Activated naive CD8-positive, alpha-beta T cell treated with anti-CD3 and anti-CD28 coated beads, Interleukin-2, amount 50 U/mL, for 24 hours (primary cell): Measurements from ENCODE around the gene SUPV3L1.

Experiments
- ATAC-seq: fragments of 150-1000 bp; cut with Tn5 transposase; one replicate; pipeline ENCODE4 v1.10.0; 2021
- DNase-seq: peaks from one replicate; pipeline ENCODE4 v3.0.0; 2021
- H3K27ac Mint-ChIP-seq: one replicate; pipeline ENCODE4 v1.8.0; 2021; ENCODE audit warnings: mild to moderate bottlenecking, mixed read lengths
- H3K27me3 Mint-ChIP-seq: one replicate; pipeline ENCODE4 v1.8.0; 2021; ENCODE audit warnings: mixed read lengths
- H3K36me3 Mint-ChIP-seq: one replicate; pipeline ENCODE4 v1.8.0; 2021; ENCODE audit warnings: low read depth, mixed read lengths
- H3K4me1 Mint-ChIP-seq: one replicate; pipeline ENCODE4 v1.8.0; 2021; ENCODE audit warnings: mixed read lengths
- H3K4me3 Mint-ChIP-seq: one replicate; pipeline ENCODE4 v1.8.0; 2021; ENCODE audit warnings: mild to moderate bottlenecking, moderate library complexity, mixed read lengths
- H3K9me3 Mint-ChIP-seq: one replicate; pipeline ENCODE4 v1.8.0; 2021; ENCODE audit warnings: mixed read lengths

The SUPV3L1 gene

DNA sequence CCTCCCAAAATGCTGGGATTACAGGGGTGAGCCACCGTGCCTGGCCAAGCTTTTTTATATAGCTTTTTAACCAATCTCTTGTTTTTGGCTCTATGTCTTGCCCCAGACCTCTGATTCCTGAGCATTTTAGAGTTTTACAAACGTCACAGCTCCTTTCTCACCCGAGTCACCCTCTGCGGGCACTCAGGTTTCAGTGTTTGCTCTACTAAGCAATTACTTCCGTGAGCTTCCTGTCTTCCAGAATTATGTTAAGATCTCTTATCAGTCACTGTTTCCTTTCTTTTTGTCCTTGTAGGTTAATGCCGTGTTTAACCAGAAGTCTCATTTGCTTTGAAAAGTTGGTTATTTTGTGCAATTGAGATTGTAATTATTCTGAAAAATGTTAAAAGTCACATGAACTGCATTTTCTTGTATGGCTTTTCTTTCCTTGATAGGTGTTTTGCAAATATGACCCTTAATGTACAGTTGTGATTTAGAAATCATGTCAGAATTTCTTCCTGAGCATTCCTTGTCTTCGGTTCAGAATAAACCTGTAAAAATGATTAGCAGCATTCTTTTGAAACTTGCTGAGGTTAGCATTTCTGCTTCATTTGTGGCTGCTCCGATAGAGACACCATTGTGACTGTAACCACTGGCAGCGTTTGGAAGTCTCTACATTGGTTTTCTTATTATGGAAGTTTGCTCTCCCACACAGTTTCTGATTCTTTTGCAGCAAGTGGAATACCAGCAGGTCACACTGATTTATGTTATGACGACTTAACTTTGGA is 35.6 kb downstream of the SUPV3L1 start:
- Mint-ChIP-seq H3K27me3 (peaks cover 3% of the 10 kb centered on the region), H3K4me3 (peak overlapping the region; percentile 60), H3K9me3 (no peaks in the 10 kb centered on the region), H3K36me3 (no peaks in the 10 kb centered on the region), H3K27ac (no peak overlapping the region), H3K4me1 (peaks cover 25% of the 10 kb centered on the region)
- peak; percentile 67 for ATAC-seq
- no peak for DNase-seq

DNA sequence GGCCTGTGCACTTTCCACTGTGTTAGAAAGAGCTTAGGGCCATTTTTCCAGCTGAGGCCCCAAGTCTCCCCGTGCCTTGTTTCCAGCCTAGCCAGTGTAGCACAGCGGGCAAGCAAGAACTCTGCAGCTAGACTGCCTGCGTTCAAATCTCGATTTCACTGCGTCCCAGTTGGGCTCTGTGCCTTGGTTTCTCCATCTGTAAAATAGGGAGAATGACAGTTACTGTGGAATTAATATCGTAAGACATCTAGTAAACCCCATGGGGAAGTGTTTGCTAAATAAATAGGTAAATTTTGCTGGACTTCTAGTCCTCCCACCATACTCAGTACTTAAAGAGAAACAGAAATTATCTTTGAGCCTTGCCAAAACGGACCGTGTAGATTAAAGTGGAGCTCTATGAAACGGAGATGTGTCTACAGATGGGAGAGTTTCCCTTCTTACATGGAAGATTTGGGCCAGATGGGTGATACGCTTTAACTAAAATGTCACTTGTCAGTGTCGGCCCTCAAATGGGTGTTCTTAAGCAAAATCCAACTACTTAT is 36.6 kb downstream of the SUPV3L1 start:
- H3K4me3 Mint-ChIP-seq: no peak overlapping the region
- DNase-seq: no peak
- H3K4me1 Mint-ChIP-seq: peaks cover 28% of the 10 kb centered on the region
- H3K9me3 Mint-ChIP-seq: no peaks in the 10 kb centered on the region
- H3K36me3 Mint-ChIP-seq: no peaks in the 10 kb centered on the region
- no peak overlapping the region for H3K27ac Mint-ChIP-seq
- no peak for ATAC-seq
- peaks cover 3% of the 10 kb centered on the region for H3K27me3 Mint-ChIP-seq

DNA sequence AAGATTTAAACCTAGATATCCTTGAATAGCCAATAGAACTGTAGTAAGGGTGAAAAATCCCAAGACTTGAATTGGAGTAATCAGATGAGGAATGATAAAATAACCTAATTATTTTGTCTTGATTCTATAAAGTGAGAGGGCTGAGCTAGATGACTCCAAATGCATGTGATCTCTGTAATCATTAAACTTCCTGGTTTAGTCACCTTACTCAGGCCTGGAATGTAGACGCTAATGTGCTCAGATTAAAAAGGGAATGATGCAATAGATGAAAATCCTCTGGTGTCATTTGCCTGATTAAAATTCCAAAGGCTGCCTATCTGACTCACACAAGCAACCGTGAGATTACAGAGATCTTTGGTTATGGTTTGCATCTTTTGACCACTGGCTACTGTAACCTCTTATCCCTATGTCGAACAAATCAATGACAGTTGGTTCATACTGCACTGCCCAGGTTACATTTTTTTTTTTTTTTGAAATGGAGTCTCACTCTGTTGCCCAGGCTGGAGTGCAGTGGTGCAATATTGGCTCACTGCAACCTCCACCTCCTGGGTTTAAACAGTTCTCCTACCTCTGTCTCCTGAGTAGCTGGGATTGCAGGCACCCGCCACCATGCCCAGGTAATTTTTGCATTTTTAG is 37.2 kb downstream of the SUPV3L1 start:
- H3K36me3 Mint-ChIP-seq: no peaks in the 10 kb centered on the region
- ATAC-seq (no peak), DNase-seq (no peak)
- no peaks in the 10 kb centered on the region for H3K9me3 Mint-ChIP-seq
- H3K27me3 Mint-ChIP-seq: peaks cover 3% of the 10 kb centered on the region
- H3K4me3 Mint-ChIP-seq: no peak overlapping the region
- H3K27ac Mint-ChIP-seq: no peak overlapping the region
- H3K4me1 Mint-ChIP-seq: peaks cover 33% of the 10 kb centered on the region

DNA sequence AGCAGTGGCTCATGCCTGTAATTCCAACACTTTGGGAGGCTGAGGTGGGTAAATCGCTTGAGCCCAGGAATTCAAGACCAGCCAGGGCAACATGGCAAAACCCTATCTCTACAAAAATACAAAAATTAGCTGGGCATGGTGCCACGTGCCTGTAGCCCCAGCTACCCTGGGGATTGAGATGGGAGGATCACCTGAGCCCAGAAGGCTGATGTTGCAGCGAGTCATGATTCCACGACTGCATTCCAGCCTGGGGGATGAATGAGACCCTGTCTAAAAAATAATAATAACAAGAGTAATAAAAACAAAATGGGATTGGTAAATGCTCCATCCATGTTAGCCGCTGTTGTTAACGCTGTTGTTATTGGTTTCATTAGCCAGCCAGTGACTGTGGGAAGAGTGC is 38.8 kb downstream of the SUPV3L1 start:
- Mint-ChIP-seq H3K36me3 (no peaks in the 10 kb centered on the region), H3K9me3 (no peaks in the 10 kb centered on the region), H3K4me3 (no peak overlapping the region), H3K27ac (no peak overlapping the region), H3K27me3 (peaks cover 3% of the 10 kb centered on the region), H3K4me1 (peaks cover 39% of the 10 kb centered on the region)
- ATAC-seq: no peak
- DNase-seq: no peak

DNA sequence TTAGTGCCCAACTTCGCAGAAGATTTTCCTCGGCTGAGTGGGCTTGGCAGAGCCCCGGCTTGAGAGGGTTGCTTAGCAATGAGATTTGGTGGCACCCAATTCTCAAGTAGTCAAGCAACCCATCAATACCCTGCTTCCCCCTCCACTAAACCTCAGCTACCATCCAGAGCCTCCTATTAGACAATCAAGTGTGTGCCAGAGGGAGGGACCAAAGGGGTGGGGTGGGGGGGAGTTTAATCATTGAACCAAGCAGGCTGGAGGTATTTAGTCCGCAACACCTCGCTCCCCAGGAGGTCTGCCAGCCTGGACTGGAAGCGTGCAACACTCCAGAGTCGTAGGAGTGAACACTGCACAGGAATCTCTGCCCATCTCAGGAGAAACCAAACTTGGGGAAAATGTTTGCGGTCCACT is 40.0 kb downstream of the SUPV3L1 start, which contains the start of gene HKDC1:
TSS of gene HKDC1 (plus strand) at position 292 of the 411 bp plus-strand sequence. CDS start at position 396, 104 bp downstream.
- Mint-ChIP-seq H3K27me3 (peaks cover 3% of the 10 kb centered on the region), H3K4me3 (no peak within 1 kb of the TSS), H3K4me1 (peaks cover 35% of the 10 kb centered on the region), H3K27ac (peak within 1 kb of the TSS; percentile 13), H3K9me3 (no peaks in the 10 kb centered on the region), H3K36me3 (no peaks in the 10 kb centered on the region)
- ATAC-seq (no peak), DNase-seq (no peak)

DNA sequence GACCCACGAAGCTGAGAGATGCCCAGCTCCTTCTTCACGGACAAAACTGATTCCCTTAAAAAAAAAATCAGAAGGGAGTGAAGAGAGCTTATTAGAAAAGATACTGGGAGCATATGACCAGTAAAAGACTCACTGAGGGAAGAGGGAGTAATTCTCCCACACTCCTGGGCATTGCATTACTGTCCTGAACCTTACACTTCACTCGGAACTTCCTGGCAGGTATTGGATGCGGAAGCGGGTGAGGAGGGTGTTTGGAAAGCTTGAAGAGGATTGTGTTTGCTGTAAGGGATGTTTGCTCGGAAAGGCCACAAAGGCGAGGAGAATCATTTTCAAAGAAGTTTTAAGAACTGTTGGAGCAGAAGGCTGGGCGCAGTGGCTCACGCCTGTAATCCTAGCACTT is 40.5 kb downstream of the SUPV3L1 start:
- DNase-seq (no peak), ATAC-seq (no peak)
- H3K4me1 Mint-ChIP-seq: peaks cover 36% of the 10 kb centered on the region
- H3K4me3 Mint-ChIP-seq: no peak overlapping the region
- H3K27me3 Mint-ChIP-seq: peaks cover under 1% of the 10 kb centered on the region
- no peak overlapping the region for H3K27ac Mint-ChIP-seq
- no peaks in the 10 kb centered on the region for H3K9me3 Mint-ChIP-seq
- H3K36me3 Mint-ChIP-seq: no peaks in the 10 kb centered on the region

DNA sequence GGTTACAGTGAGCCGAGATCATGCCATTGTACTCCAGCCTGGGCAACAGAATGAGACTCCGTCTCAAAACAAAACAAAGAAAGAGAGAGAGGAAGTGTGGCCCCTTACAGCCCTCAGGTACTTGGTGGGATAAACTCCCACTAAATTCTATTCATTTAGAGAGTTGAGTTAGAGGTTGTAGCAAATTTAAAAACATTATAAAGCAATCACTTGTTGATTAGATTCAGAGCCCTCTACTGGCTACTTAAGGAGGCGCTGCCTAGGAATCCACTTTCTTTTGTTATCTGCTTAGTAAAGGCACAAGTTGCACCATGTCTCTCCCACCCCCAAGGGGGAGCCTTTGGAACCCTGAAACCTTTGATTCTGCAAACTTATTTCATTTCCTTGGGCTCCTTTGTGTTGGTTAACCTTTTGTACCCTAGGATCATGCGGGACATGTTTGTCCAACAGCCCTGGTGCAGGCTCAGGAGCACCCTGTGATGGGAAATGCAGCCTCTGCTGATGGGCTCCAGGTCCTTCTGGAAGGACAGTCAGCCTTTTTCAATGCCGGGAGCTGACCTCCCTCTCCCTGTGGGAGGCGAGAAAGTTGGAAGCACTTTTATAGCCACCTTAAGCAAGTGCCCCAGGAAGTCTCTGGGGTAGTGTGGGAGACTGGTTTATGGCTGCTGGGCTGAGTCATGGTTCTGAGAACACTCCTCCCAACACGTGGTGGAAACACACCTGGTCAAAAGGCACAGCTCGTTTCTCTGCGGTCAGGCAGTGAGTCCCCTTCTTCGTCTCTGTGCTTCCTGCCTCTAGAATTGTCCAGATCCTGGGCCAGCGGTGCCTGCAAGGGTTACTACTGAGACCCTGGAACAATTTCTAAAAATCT is 42.4 kb downstream of the SUPV3L1 start:
- peaks cover 34% of the 10 kb centered on the region for H3K4me1 Mint-ChIP-seq
- ATAC-seq (peak; percentile 97), DNase-seq (peak; percentile 78)
- no peaks in the 10 kb centered on the region for H3K9me3 Mint-ChIP-seq
- no peaks in the 10 kb centered on the region for H3K36me3 Mint-ChIP-seq
- H3K27ac Mint-ChIP-seq: peak overlapping the region; percentile 88
- H3K27me3 Mint-ChIP-seq: no peaks in the 10 kb centered on the region
- peak overlapping the region; percentile 65 for H3K4me3 Mint-ChIP-seq

DNA sequence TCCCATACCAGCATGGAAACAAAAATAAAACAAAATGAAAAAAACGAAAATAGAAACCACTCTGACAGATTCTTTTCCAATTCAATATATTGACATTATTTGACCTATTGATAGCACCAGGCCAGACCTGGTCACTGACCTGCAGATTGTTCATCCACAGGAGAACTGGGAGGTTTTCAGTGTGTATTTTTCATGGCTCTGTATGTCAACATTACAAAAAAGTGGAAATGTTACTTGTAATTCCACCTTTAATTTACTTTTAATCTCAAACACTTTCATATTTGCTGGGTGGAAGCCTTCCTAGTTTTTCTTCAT is 43.0 kb downstream of the SUPV3L1 start:
- no peak for ATAC-seq
- Mint-ChIP-seq H3K27me3 (no peaks in the 10 kb centered on the region), H3K36me3 (no peaks in the 10 kb centered on the region), H3K4me1 (peaks cover 40% of the 10 kb centered on the region), H3K9me3 (no peaks in the 10 kb centered on the region), H3K4me3 (peak overlapping the region; percentile 65), H3K27ac (peak overlapping the region; percentile 88)
- DNase-seq: no peak

DNA sequence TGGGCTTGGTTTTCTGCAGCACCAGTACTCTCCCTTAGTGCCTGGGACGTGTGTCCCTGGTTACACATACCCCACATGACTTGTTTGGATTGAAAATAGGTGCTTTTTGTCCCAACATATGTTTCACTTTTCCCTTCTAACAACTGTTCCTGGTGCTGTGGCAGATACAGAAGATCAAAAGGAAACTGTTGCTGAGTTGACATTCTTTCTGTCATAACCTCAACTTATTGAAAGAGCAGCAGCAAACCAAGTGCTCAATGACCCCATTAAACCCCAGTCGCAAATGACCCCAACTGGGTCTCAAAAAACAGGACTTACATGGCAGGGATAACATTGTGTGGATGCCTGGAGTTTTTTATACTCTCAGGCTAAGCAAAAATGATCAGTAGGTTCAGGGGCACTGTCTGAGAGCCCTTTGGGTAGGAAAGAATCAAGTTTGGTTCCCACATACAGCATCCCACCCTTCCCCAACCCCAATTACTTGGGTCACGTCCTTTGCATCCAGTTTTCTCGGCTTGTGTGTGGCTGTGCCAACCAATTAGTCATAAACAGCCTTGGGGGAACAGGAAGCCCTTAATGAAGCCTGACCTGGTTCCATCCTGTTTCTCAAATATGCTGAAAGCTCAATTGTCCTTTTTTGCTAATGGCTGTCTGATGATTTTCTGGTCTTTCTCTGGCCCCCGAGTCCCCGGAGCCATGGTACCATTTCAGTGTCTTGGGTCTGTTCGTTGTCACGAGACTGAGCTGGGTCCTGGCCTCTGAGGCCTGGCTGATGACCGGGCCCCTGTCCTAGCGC is 45.0 kb downstream of the SUPV3L1 start:
- DNase-seq (no peak), ATAC-seq (no peak)
- H3K4me3 Mint-ChIP-seq: no peak overlapping the region
- H3K27ac Mint-ChIP-seq: peak overlapping the region; percentile 16
- no peaks in the 10 kb centered on the region for H3K9me3 Mint-ChIP-seq
- no peaks in the 10 kb centered on the region for H3K27me3 Mint-ChIP-seq
- peaks cover 60% of the 10 kb centered on the region for H3K4me1 Mint-ChIP-seq
- H3K36me3 Mint-ChIP-seq: no peaks in the 10 kb centered on the region

DNA sequence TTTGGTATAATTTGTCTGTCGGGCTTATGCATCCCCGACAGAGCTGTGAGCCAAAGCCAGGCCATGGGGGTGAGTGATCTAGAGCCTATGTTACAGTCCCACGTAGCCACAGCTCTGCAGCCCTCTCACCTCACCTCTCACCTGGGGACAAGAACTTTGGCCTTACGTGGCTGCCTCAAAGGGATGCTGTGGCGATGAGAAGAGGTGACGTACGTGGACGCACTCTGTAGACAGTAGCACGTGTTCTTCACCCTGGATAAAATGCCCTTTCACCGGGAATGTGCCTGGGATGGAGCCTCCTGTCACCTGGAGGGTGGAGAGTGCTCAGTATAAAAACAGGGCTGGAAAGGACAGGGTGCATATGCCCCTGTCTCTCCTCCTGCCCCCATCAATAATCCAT is 45.6 kb downstream of the SUPV3L1 start:
- no peak for DNase-seq
- ATAC-seq: no peak
- Mint-ChIP-seq H3K9me3 (no peaks in the 10 kb centered on the region), H3K4me3 (no peak overlapping the region), H3K4me1 (peaks cover 60% of the 10 kb centered on the region), H3K27ac (no peak overlapping the region), H3K27me3 (no peaks in the 10 kb centered on the region), H3K36me3 (no peaks in the 10 kb centered on the region)

DNA sequence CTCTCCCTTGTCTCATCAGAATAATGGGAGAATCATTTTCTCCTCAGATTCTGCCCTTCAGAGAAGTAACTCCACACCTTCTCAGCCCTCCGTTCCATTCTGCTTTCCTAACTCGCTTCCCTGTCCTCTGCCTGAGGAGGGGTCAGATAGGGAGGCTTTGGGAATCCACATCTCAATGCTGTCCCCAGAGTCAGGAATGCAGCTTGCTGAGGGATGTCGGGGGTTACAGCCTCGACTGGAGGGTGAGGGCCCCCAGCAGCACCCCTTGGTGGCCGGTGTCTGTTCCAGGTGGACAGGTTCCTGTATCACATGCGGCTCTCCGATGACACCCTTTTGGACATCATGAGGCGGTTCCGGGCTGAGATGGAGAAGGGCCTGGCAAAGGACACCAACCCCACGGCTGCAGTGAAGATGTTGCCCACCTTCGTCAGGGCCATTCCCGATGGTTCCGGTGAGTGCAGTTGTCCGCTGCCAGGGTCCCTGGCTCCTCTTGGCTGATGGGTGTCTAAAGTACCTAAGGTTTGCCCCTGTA is 47.0 kb downstream of the SUPV3L1 start:
- Mint-ChIP-seq H3K4me1 (peaks cover 54% of the 10 kb centered on the region), H3K27ac (no peak overlapping the region)
- no peak for ATAC-seq

DNA sequence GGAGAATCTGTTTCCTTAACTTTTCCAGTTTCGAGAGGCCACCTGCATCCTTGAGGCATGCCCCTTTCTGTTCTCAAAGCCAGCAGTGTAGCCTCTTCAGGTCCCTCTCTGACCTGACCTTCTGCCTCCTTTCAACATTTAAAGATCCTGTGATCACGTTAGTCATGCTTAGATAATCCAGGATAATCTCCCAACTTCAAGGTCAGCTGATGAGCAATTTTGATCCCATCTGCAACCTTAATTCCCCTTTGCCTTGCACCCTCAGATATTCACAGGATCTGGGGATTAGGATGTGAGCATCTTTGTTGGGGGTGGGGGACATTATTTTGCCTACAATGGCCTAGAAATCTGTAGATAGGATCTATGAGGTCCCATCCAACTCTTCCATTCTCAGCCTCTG is 48.1 kb downstream of the SUPV3L1 start:
- Mint-ChIP-seq H3K27ac (peak overlapping the region; percentile 1), H3K4me3 (no peak overlapping the region), H3K36me3 (no peaks in the 10 kb centered on the region)

More for the DNA sequence above, 47.0 kb downstream of the SUPV3L1 start:
- Mint-ChIP-seq H3K36me3 (no peaks in the 10 kb centered on the region), H3K27me3 (no peaks in the 10 kb centered on the region), H3K4me3 (no peak overlapping the region), H3K9me3 (no peaks in the 10 kb centered on the region)
- DNase-seq: no peak

DNA sequence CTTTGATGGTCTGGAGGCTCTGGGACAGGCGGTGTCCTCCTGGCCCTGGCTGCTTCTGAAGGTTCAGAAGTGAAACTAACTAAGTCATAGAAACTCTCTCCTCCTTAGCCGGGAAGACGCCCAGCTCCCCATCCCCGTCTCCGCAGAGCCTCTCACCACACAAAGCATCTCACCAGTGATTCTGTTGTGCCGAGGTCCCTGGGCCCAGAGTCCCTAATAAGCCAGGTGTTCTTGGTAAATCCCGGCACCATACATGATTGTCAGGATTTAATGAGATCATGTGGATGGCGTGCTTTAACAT is 49.5 kb downstream of the SUPV3L1 start:
- DNase-seq (no peak), ATAC-seq (no peak)
- Mint-ChIP-seq H3K4me1 (peaks cover 51% of the 10 kb centered on the region), H3K36me3 (no peaks in the 10 kb centered on the region), H3K4me3 (peak overlapping the region; percentile 65), H3K27ac (peak overlapping the region; percentile 84), H3K27me3 (peaks cover 2% of the 10 kb centered on the region), H3K9me3 (no peaks in the 10 kb centered on the region)

More for the DNA sequence above, 48.1 kb downstream of the SUPV3L1 start:
- ATAC-seq (no peak), DNase-seq (no peak)
- no peaks in the 10 kb centered on the region for H3K9me3 Mint-ChIP-seq
- H3K27me3 Mint-ChIP-seq: peaks cover 2% of the 10 kb centered on the region
- peaks cover 52% of the 10 kb centered on the region for H3K4me1 Mint-ChIP-seq

DNA sequence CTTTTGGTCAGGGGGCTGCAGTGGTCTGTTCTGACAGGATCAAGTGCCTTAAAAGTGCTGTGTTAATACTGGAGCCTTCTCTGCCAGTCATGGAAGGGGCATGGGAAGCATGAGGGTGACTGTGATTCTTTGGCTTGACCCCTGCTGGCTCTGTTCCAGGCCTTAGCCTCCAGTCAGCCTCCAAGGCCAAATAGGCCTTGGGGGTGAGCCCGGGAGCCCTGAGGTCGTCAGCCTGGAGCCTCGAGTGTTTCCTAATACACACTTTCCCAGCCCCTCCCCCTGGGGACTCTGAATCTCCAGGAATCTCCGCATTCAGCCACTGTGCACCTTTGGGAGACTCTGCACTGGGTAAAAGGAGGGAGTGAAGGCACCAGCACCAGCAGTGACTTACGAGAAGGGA is 50.1 kb downstream of the SUPV3L1 start:
- no peak for ATAC-seq

More for the DNA sequence above, 50.1 kb downstream of the SUPV3L1 start:
- H3K4me3 Mint-ChIP-seq: no peak overlapping the region
- H3K27ac Mint-ChIP-seq: no peak overlapping the region
- no peak for DNase-seq
- no peaks in the 10 kb centered on the region for H3K36me3 Mint-ChIP-seq
- peaks cover 2% of the 10 kb centered on the region for H3K27me3 Mint-ChIP-seq
- H3K9me3 Mint-ChIP-seq: no peaks in the 10 kb centered on the region
- H3K4me1 Mint-ChIP-seq: peaks cover 46% of the 10 kb centered on the region
